Endothelial cell of umbilical vein (primary cell): ENCODE data around the gene STMN3. TPM values are rescaled to one million over a fixed set of nuclear protein-coding genes. Genes with fewer than 3 reads are reported as not detected.
"Not testable (repeated sequence)": the region's sequence is repeated elsewhere in the genome, so short reads cannot be mapped to it uniquely, and the experiment has no call there.

ENCODE experiments used
- BruUV-seq: library from RNA; stranded (reverse); fragments of 400-500 nt; replicated peaks from 2 replicates; lab custom pipeline; 2021; lab: Mats Ljungman, UMichigan
- CTCF ChIA-PET: fragments of 300-600, 350-600 bp; sonication (Branson Sonifier 250); formaldehyde crosslinking; loops from one replicate; lab custom pipeline; 2021; ENCODE audit warnings: antibody characterized with exemption, inconsistent platforms; lab: Charles Lee
- POLR2A ChIA-PET: fragments of 300-600, 350-600 bp; sonication (Branson Sonifier 250); formaldehyde crosslinking; loops from one replicate; lab custom pipeline; 2021; ENCODE audit warnings: antibody characterized with exemption, inconsistent platforms; lab: Charles Lee
- DNase-seq: peaks from one replicate; pipeline ENCODE4 v3.0.0-alpha.2; 2011; ENCODE audit warnings: low read depth, low spot score
- FAIRE-seq: peaks from 2 replicates; lab custom pipeline; 2011; peaks lifted over from hg19 to GRCh38; lab: Jason Lieb, UNC
- H2AFZ ChIP-seq: 2 replicates; pipeline ENCODE4 v1.6.0; 2012; ENCODE audit warnings: low read depth, low read length, control low read depth, inconsistent platforms
- H3K27ac ChIP-seq: 2 replicates; pipeline ENCODE4 v1.5.1; 2011; ENCODE audit warnings: low read depth, mild to moderate bottlenecking, control low read depth, low read length, moderate library complexity; ENCODE audit not compliant: insufficient read depth
- H3K27me3 ChIP-seq, 2 experiments: 2 replicates each; pipeline versions ENCODE4 v1.6.0 to v1.6.1; 2011; ENCODE audit warnings: low read length in 2 of 2, mixed read lengths in 1 of 2; ENCODE audit not compliant: control insufficient read depth in 2 of 2, insufficient read depth in 2 of 2
- H3K36me3 ChIP-seq, 2 experiments: 2 replicates in 1 of 2; 3 replicates in 1 of 2; pipeline ENCODE4 v1.5.1; 2011; ENCODE audit warnings: low read length in 2 of 2, mild to moderate bottlenecking in 1 of 2, moderate library complexity in 1 of 2; ENCODE audit not compliant: control insufficient read depth in 2 of 2, insufficient read depth in 2 of 2; ENCODE audit errors: extremely low read depth in 1 of 2
- H3K4me1 ChIP-seq: 3 replicates; pipeline ENCODE4 v1.5.1; 2011; ENCODE audit warnings: mild to moderate bottlenecking, low read length; ENCODE audit not compliant: control insufficient read depth, insufficient read depth; ENCODE audit errors: extremely low read depth
- H3K4me2 ChIP-seq: 2 replicates; pipeline ENCODE4 v1.6.1; 2011; ENCODE audit warnings: low read length, control low read depth, mixed read lengths; ENCODE audit not compliant: insufficient read depth
- H3K4me3 ChIP-seq, 3 experiments: fragments of 200-600 bp in 1 of 3; sonication (generic), shearing (Covaris generic) in 1 of 3; replicated peaks in 1 of 3; 2 replicates each; pipeline ENCODE4 v1.5.1; 2011 to 2016; ENCODE audit warnings: control low read depth in 3 of 3, low read length in 3 of 3, mild to moderate bottlenecking in 2 of 3, inconsistent platforms in 1 of 3, low read depth in 1 of 3, moderate library complexity in 1 of 3; ENCODE audit not compliant: insufficient read depth in 1 of 3
- H3K79me2 ChIP-seq: 2 replicates; pipeline ENCODE4 v1.6.0; 2012; ENCODE audit warnings: low read length, inconsistent platforms; ENCODE audit not compliant: control insufficient read depth, insufficient read depth
- H3K9ac ChIP-seq: replicated peaks from 2 replicates; pipeline ENCODE3; 2011; ENCODE audit warnings: low read length, control low read depth; ENCODE audit not compliant: insufficient read depth; ENCODE audit errors: extremely low read depth
- H3K9me1 ChIP-seq: replicated peaks from 3 replicates; pipeline ENCODE4 v1.6.0; 2011; ENCODE audit warnings: mild to moderate bottlenecking, low read length; ENCODE audit not compliant: control insufficient read depth, insufficient read depth; ENCODE audit errors: extremely low read depth
- H3K9me3 ChIP-seq: replicated peaks from 2 replicates; pipeline ENCODE4 v1.5.1; 2012; ENCODE audit warnings: low read length, inconsistent platforms; ENCODE audit not compliant: control insufficient read depth, insufficient read depth
- H4K20me1 ChIP-seq: replicated peaks from 2 replicates; pipeline ENCODE3; 2011; ENCODE audit warnings: mild to moderate bottlenecking, low read length; ENCODE audit not compliant: control insufficient read depth, insufficient read depth; ENCODE audit errors: extremely low read depth
- EZH2 ChIP-seq: IDR thresholded peaks from 2 replicates; pipeline ENCODE4 v1.6.1; 2012; ENCODE audit warnings: borderline replicate concordance, low read depth, mild to moderate bottlenecking, moderate library complexity, low read length, inconsistent platforms; ENCODE audit not compliant: severe bottlenecking
- MYC ChIP-seq: IDR thresholded peaks from one replicate; pipeline ENCODE4 v1.6.1; 2011; ENCODE audit warnings: mild to moderate bottlenecking, low read depth, low read length
- dilution Hi-C: fragments of 300-500 bp; cut with MboI; formaldehyde crosslinking; loops from one replicate; pipeline ENCODE4 v1.15.0; 2019; ENCODE audit warnings: low sequenced_read_pairs; ENCODE audit not compliant: extremely low pct_ligation_motif_present
- intact Hi-C: fragments of 100-400 bp; cut with micrococcal nuclease; formaldehyde crosslinking; loops from one replicate; pipeline ENCODE4 v1.10.0; 2022
- polyA plus RNA-seq, 4 experiments: library from polyadenylated mRNA; depleted of rRNA in 3 of 4; stranded (reverse) in 3 of 4; unstranded in 1 of 4; fragments of >200 nt; gene quantifications; 2 replicates each; pipeline versions ENCODE4 v1.2.1 to v1.2.3, GENCODE V29; 2011 to 2012; ENCODE audit warnings: missing spikeins in 1 of 4
- total RNA-seq: library from RNA; stranded (reverse); gene quantifications from 2 replicates; pipeline ENCODE4 v1.2.3, GENCODE V29; 2021

Gene STMN3
- total and polyA plus RNA-seq, 2 donors (not counting 3 experiments of a cell fraction or from before 2014, with no cell fraction given), result 1.7 to 4.7 TPM

DNA sequence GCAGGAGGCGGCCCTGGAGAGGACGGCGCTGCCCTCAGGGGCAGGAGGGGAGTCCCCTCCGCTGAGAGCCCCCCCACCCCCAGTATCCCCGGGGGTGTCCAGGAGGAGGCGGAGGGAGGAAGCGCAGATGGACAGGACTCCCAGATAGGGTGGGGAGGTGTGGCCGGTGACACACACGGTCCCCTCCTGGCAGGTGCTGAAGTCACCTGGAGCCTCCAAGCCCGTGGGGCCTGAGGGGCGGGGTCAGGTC lies 1.4 kb downstream of the STMN3 start:
- TF ChIP-seq MYC (no peak), EZH2 (peak; percentile 2)
- ChIA-PET POLR2A (no interaction called here), CTCF (interaction anchor here (1.5 to 2.0 kb wide), 2 partner anchors 10 to 15 kb away, joined by 5 to 10 read pairs; no protein-coding TSS in a partner anchor)

DNA sequence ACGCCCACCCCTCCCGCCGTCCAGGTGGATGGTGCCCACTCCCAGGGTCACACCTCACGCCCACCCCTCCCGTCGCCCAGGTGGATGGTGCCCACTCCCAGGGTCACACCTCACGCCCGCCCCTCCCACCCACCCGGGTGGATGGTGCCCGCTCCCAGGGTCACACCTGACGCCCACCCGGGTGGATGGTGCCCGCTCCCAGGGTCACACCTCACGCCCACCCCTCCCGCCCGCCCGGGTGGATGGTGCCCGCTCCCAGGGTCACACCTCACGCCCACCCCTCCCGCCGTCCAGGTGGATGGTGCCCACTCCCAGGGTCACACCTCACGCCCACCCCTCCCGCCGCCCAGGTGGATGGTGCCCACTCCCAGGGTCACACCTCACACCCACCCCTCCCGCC lies 2.7 kb downstream of the STMN3 start:
- H3K79me2 ChIP-seq, CTCF ChIA-PET, H4K20me1 ChIP-seq, dilution Hi-C loops, H3K4me3 ChIP-seq, H3K9me1 ChIP-seq, H3K9ac ChIP-seq, POLR2A ChIA-PET, DNase-seq, H3K27ac ChIP-seq, BruUV-seq, H2AFZ ChIP-seq, H3K4me2 ChIP-seq, H3K9me3 ChIP-seq, H3K36me3 ChIP-seq, intact Hi-C loops, FAIRE-seq, H3K4me1 ChIP-seq: not testable (repeated sequence)
- H3K27me3 ChIP-seq, result peaks cover 1 to 11% of the 10 kb centered on the region in 2 experiments

More for the DNA sequence above, 1.4 kb downstream of the STMN3 start:
- Histone ChIP-seq H3K4me2 (no peak overlapping the region), H3K9me1 (no peaks in the 10 kb centered on the region), H3K4me3 (peak overlapping the region in 1 of 3 experiments; percentile 35), H3K4me1 (peaks cover 6% of the 10 kb centered on the region), H3K27me3 (peaks cover 1 to 11% of the 10 kb centered on the region in 2 experiments), H3K36me3 (no peaks in the 10 kb centered on the region), H3K79me2 (no peaks in the 10 kb centered on the region), H2AFZ (no peak overlapping the region), H3K9me3 (no peaks in the 10 kb centered on the region), H3K9ac (no peak overlapping the region), H3K27ac (no peak overlapping the region), H4K20me1 (no peaks in the 10 kb centered on the region)
- dilution Hi-C loops, result no loop called here
- no peak for DNase-seq
- no TSS peak for BruUV-seq
- intact Hi-C loops, result no loop called here
- no peak for FAIRE-seq
